Measurements from ENCODE around the gene ADGRV1.

DNA sequence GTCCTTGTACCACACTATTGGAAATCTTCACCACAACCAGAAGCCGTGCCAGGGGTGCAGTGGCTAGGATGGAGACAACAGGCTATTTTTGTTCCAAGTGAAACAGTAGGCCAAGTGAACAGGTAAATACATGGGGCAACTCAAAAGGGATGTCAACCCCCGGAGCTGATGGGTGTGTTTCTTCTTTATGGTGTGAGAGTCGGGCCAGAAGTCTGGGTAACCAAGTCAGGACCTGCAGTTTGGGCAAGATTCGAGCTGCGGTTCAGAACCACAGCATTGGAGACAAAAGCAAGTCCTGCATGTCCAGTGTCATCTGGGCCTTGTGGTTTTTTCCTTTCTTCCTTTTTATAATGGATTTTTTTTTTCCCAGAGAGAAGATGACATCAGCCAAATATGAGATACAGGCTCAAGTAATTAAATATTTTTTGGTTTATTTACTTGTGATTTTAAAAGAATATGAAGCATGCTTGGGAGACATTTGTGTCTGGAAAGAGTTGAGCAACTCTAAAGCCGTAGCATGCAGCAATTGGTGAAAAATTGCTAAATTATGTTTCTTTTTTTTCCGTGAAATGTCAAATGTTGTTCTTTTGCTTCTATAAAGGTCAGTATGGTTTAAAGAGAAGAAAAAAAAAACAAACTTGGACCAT, 562.9 kb downstream of the ADGRV1 start:
- no peak for TF ChIP-seq ZNF274 (IDR thresholded peaks at IDR 0.05; ENCODE audit: low read depth, low read length)
- no peak for TF ChIP-seq SUZ12 (IDR thresholded peaks at IDR 0.05; ENCODE audit: extremely low read depth, insufficient read depth, insufficient read length)
